Upper lobe of left lung (tissue), 6 donors: ENCODE data around the gene NSD1. TPM values are rescaled to one million over a fixed set of nuclear protein-coding genes. Genes with fewer than 3 reads are reported as not detected.
A peak's percentile ranks its signal among the peaks of the same experiment; 100 is the strongest.

Experiments
- ATAC-seq, 2 donors: fragments of 200-7000 bp; cut with Tn5 transposase; one replicate each; pipeline ENCODE4 v1.9.1; 2022; ENCODE audit warnings: mild to moderate bottlenecking in 2 of 2, moderate library complexity in 2 of 2; ENCODE audit not compliant: low FRiP score in 2 of 2
- DNase-seq, 2 donors: peaks; one replicate each; pipeline ENCODE4 v3.0.0-alpha.2; 2019 to 2020
- H3K27ac ChIP-seq, 4 donors: fragments of 200-600 bp; sonication (generic); one replicate each; pipeline ENCODE4 v1.5.1; 2016 to 2019
- H3K27me3 ChIP-seq, 4 donors: fragments of 200-600 bp; sonication (generic); one replicate each; pipeline ENCODE4 v1.5.1; 2017 to 2019
- H3K36me3 ChIP-seq, 4 donors: fragments of 200-600 bp; sonication (generic); one replicate each; pipeline ENCODE4 v1.5.1; 2016 to 2019
- H3K4me1 ChIP-seq, 4 donors: fragments of 200-600 bp; sonication (generic); one replicate each; pipeline ENCODE4 v1.5.1; 2018 to 2019
- H3K4me3 ChIP-seq, 4 donors: fragments of 200-600 bp; sonication (generic); one replicate each; pipeline ENCODE4 v1.5.1; 2017 to 2019; ENCODE audit warnings: mild to moderate bottlenecking in 2 of 4, moderate library complexity in 1 of 4
- H3K9me3 ChIP-seq, 4 donors: fragments of 200-600 bp; sonication (generic); one replicate each; pipeline ENCODE4 v1.5.1; 2018 to 2019
- CTCF ChIP-seq, 6 experiments: fragments of 450-650 bp in 4 of 6; fragments of 200-600 bp in 2 of 6; sonication (generic) in 2 of 6; IDR thresholded peaks; one replicate each; pipeline ENCODE4 v1.5.1; 2016 to 2019; ENCODE audit warnings: antibody characterized with exemption in 6 of 6
- EP300 ChIP-seq, 4 donors: sonication (generic); formaldehyde crosslinking; IDR thresholded peaks; one replicate each; pipeline ENCODE4 v1.5.1; 2017; ENCODE audit warnings: antibody characterized with exemption in 4 of 4, control low read depth in 2 of 4
- POLR2A ChIP-seq, 4 donors: fragments of 450-650 bp; IDR thresholded peaks; one replicate each; pipeline ENCODE4 v1.5.1; 2016 to 2017; ENCODE audit warnings: antibody characterized with exemption in 4 of 4, mild to moderate bottlenecking in 2 of 4
- POLR2AphosphoS5 ChIP-seq, 2 donors: sonication (generic); formaldehyde crosslinking; IDR thresholded peaks; one replicate each; pipeline ENCODE4 v1.5.1; 2017; ENCODE audit warnings: antibody characterized with exemption in 2 of 2
- WGBS, 2 donors: methylation state at CpG; one replicate each; pipeline ENCODE4 v1.1.5; 2017 to 2018; 5-methylcytosine and 5-hydroxymethylcytosine counted together
- total RNA-seq, 6 donors: library from RNA; depleted of rRNA in 4 of 6; stranded (reverse); fragments of >200 nt in 4 of 6; gene quantifications; one replicate each; pipeline versions ENCODE4 v1.1.0 to v1.2.1, GENCODE V29; 2016 to 2021
- donor health status: DM: no; HTN: no; CAD: no; lungs with moderate emphysema.
- donor health status: DM: no; HTN: yes; CAD: no; lungs with severe emphysema.

The NSD1 gene
- total RNA-seq, 6 donors from 2014 or later: 33.0 to 69.1 (median 55.7) TPM

DNA sequence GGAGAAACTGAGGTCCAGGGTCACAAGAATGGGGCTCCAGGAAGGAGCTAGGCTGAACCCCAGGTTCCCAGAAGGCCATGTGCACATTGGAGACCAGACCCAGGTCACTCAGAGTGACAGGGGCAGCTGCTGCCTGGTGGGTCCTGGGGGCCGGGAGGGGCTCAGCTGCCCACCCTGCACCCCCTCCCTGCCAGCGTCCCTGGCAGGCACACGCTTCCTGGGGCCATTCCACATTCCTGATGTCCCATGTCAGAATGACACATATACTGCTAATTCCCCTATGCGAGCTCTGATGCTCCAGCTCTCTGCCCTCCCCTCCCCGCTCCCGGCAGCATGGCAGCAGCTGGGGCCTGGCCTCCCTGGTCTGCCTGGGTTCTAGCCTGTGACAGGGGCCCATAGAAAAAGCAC lies 32.9 kb upstream of the NSD1 start:
- Histone ChIP-seq H3K9me3 (no peaks in the 10 kb centered on the region), H3K36me3 (no peaks in the 10 kb centered on the region), H3K4me3 (no peak overlapping the region), H3K4me1 (peaks cover 0 to 6% (median 1%) of the 10 kb centered on the region in 4 donors), H3K27me3 (no peaks in the 10 kb centered on the region), H3K27ac (peak overlapping the region in 1 of 4 donors; percentile 53)
- WGBS, 2 donors: 81 to 82% methylated on average over 5 to 6 of the region's 6 CpGs
- DNase-seq (peak in 1 of 2 donors; percentile 56), ATAC-seq (no peak)
- TF ChIP-seq EP300 (IDR thresholded peaks at IDR 0.05): no peak
- no peak for TF ChIP-seq POLR2AphosphoS5 (IDR thresholded peaks at IDR 0.05)
- no peak for TF ChIP-seq POLR2A (IDR thresholded peaks at IDR 0.05)
- no peak for TF ChIP-seq CTCF (IDR thresholded peaks at IDR 0.05)

- H3K9me3 ChIP-seq: no peaks in the 10 kb centered on the region
- 46 to 69% methylated on average over 6 to 9 of the region's 9 CpGs for WGBS, 2 donors
- H3K4me1 ChIP-seq: no peaks in the 10 kb centered on the region
- no peaks in the 10 kb centered on the region for H3K27me3 ChIP-seq
- no peak overlapping the region for H3K27ac ChIP-seq
- H3K36me3 ChIP-seq: no peaks in the 10 kb centered on the region
- TF ChIP-seq POLR2AphosphoS5 (IDR thresholded peaks at IDR 0.05) (no peak), CTCF (IDR thresholded peaks at IDR 0.05) (no peak), EP300 (IDR thresholded peaks at IDR 0.05) (no peak), POLR2A (IDR thresholded peaks at IDR 0.05) (no peak)
- no peak overlapping the region for H3K4me3 ChIP-seq
- ATAC-seq: peak in 1 of 2 donors; percentile 55
- no peak for DNase-seq
Observed at GRCh38 chr5:177103523-177104253, 29.9 kb upstream of the NSD1 start.

DNA sequence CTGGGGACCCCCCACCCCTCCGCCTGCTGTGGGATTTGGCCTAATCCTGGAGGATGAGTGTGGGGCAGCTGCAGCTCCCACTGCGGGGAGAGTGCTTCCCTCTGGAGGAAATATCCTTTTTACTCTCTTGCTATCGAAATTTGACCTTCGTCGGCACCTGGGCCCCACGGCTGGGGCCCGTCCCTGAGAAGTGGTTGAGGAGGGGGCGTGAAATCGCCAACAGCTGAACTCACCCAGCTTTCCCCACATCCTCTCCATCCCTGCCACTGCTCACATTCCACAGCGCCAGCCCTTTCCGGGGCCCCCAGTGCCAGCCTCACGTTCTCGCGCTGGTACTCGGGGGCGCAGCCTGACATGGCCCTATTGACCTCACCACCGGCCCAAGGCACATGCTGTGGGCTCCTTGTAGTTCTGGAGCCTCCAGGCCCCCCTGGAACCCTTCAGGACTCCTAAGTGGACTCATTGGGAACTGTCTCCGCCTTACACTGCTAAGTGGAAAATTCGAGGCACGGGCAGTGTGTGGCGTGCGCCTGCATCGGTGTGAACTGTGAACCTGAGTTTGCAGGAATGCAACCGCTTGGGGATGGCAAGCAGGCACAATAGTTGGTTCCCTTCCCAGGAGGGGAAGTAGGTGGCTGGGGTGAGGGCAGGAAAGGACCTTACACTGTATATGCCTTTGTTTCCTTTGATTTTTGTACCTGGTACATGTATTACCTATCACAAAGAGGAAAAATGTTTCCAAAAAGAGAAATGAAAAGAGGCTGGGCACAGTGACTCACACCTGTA lies 27.7 kb upstream of the NSD1 start:
- TF ChIP-seq CTCF (IDR thresholded peaks at IDR 0.05) (no peak), EP300 (IDR thresholded peaks at IDR 0.05) (no peak), POLR2AphosphoS5 (IDR thresholded peaks at IDR 0.05) (no peak), POLR2A (IDR thresholded peaks at IDR 0.05) (no peak)
- H3K9me3 ChIP-seq: no peaks in the 10 kb centered on the region
- ATAC-seq: no peak

DNA sequence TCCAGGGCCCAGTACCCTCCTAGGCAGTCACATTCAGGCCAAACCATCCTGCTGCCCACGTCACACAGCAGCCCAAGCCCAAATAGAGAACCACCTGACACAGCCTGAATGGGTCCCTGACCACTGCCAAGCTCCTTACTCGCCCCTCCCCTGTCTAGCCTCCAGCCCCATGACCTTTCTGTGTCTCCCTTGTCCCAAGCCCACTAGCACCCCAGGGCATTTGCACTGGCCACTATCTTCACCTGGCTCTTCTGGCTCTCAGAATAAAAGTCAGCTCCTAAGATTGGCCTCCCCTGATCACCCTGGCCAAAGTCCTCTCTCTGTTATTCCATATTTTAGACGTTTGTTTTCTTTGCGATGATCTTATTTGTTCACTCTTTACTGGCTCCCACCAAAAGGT lies 26.4 kb upstream of the NSD1 start:
- H3K27ac ChIP-seq: no peak overlapping the region
- no peak for ATAC-seq
- no peaks in the 10 kb centered on the region for H3K9me3 ChIP-seq
- no peak for DNase-seq
- 71 to 81% methylated on average over 4 of the region's 4 CpGs for WGBS, 2 donors
- no peak for TF ChIP-seq CTCF (IDR thresholded peaks at IDR 0.05)
- no peak for TF ChIP-seq POLR2A (IDR thresholded peaks at IDR 0.05)
- no peak for TF ChIP-seq POLR2AphosphoS5 (IDR thresholded peaks at IDR 0.05)
- no peaks in the 10 kb centered on the region for H3K36me3 ChIP-seq
- no peak overlapping the region for H3K4me3 ChIP-seq
- H3K4me1 ChIP-seq: peaks cover 0 to 7% (median 0%) of the 10 kb centered on the region in 4 donors
- H3K27me3 ChIP-seq: no peaks in the 10 kb centered on the region

More for the DNA sequence above, 27.7 kb upstream of the NSD1 start:
- Histone ChIP-seq H3K27me3 (no peaks in the 10 kb centered on the region), H3K4me3 (no peak overlapping the region), H3K4me1 (no peaks in the 10 kb centered on the region), H3K27ac (no peak overlapping the region), H3K36me3 (no peaks in the 10 kb centered on the region)
- peak in 1 of 2 donors; percentile 63 for DNase-seq
- 67 to 80% methylated on average over 24 of the region's 24 CpGs for WGBS, 2 donors
